GM12864 (cell line): ENCODE results near the gene PPP2R2D.

Experiments used
- DNase-seq: peaks from one replicate; pipeline ENCODE4 v3.0.0-alpha.2; 2011; ENCODE audit warnings: low read depth
- H3K4me3 ChIP-seq: 2 replicates; pipeline ENCODE4 v1.5.1; 2011; ENCODE audit warnings: mild to moderate bottlenecking, low read depth, low read length, control low read depth
- CTCF ChIP-seq: IDR thresholded peaks from 2 replicates; pipeline ENCODE4 v1.5.1; 2011; ENCODE audit warnings: low read depth, mild to moderate bottlenecking, moderate library complexity, low read length, control low read depth, inconsistent platforms; ENCODE audit errors: missing control alignments

Gene PPP2R2D

DNA sequence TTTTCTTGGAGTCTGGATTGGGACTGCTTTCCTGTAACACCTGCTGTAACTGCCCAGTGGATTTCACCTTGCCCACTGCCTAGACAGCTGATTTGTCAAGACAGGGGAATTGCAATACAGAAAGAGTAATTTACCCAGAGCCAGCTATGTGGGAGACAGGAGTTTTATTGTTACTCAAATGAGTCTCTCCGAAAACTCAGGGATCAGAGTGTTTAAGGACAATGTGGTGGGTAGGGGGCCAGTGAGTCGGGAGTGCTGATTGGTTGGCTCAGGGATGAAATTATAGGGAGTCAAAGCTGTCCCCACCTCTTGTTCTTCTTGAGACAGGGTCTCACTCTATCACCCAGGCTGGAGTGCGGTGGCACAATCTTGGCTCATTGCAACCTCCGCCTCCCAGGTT lies 106.2 kb downstream of the PPP2R2D start:
- no peak for DNase-seq
- TF ChIP-seq CTCF = no peak
- H3K4me3 ChIP-seq = no peak overlapping the region

- no peak for DNase-seq
- no peak for TF ChIP-seq CTCF
- no peak overlapping the region for H3K4me3 ChIP-seq
Observed at GRCh38 chr10:132007681-132008080, 106.9 kb downstream of the PPP2R2D start.
